ENCODE data around the gene PREX1.

- TF ChIP-seq CTCF (IDR thresholded peaks at IDR 0.05) (no peak), POLR2A (IDR thresholded peaks at IDR 0.05) (no peak)
Measured at GRCh38 chr20:48725555-48725991, 102.2 kb downstream of the PREX1 start.

Measured in prostate gland (tissue), 2 donors.